HCT116 (cell line): ENCODE results near the gene FAM131C. TPM values are rescaled to one million over a fixed set of nuclear protein-coding genes. Genes with fewer than 3 reads are reported as not detected.
A peak's percentile ranks its signal among the peaks of the same experiment; 100 is the strongest.

Source experiments
- ATAC-seq: fragments of 200-7000 bp; cut with Tn5 transposase; 2 replicates; pipeline ENCODE4 v1.9.1; 2020; ENCODE audit warnings: mild to moderate bottlenecking, moderate library complexity
- BruUV-seq: library from RNA; stranded (reverse); fragments of 400-500 nt; replicated peaks from 2 replicates; lab custom pipeline; 2021; lab: Mats Ljungman, UMichigan
- CTCF ChIA-PET: fragments of 300-600 bp; sonication (Branson Sonifier 250); formaldehyde crosslinking; loops from one replicate; lab custom pipeline; 2021; ENCODE audit warnings: antibody characterized with exemption; lab: Charles Lee
- POLR2A ChIA-PET: fragments of 300-600, 350-600 bp; sonication (Branson Sonifier 250); formaldehyde crosslinking; loops from one replicate; lab custom pipeline; 2021; ENCODE audit warnings: antibody characterized with exemption; lab: Charles Lee
- RAD21 ChIA-PET, 2 experiments: fragments of 300-600 bp; sonication (Branson Sonifier 250); formaldehyde crosslinking; loops; one replicate each; lab custom pipeline; 2023; ENCODE audit warnings: low total read pairs in 2 of 2; ENCODE audit not compliant: uncharacterized antibody in 2 of 2, unreplicated experiment in 2 of 2, low non-redundant PET in 1 of 2; lab: Charles Lee
- DNase-seq: peaks from one replicate; pipeline ENCODE4 v3.0.0-alpha.2; 2010; ENCODE audit warnings: low read depth, low spot score
- H2AFZ ChIP-seq: fragments of 200-600 bp; shearing (Covaris generic), sonication (generic); 2 replicates; pipeline ENCODE4 v1.6.1; 2017; ENCODE audit warnings: low read depth, mixed run types, mixed read lengths, antibody characterized with exemption, low read length; ENCODE audit not compliant: poor library complexity, severe bottlenecking
- H3K27ac ChIP-seq: 2 replicates; pipeline ENCODE4 v1.5.1; 2012; ENCODE audit warnings: low read depth, low read length
- H3K27me3 ChIP-seq: fragments of 200-600 bp; sonication (generic); 2 replicates; pipeline ENCODE4 v1.6.1; 2016; ENCODE audit warnings: mixed run types, low read length, mixed read lengths; ENCODE audit not compliant: insufficient read depth
- H3K36me3 ChIP-seq, 2 experiments: fragments of 200-500 bp in 1 of 2; fragments of 200-600 bp in 1 of 2; sonication (Bioruptor generic) in 1 of 2; sonication (generic) in 1 of 2; 2 replicates each; pipeline versions ENCODE4 v1.5.1 to v1.6.1; 2014 to 2016; ENCODE audit warnings: low read length in 2 of 2, inconsistent platforms in 1 of 2, mixed read lengths in 1 of 2, mixed run types in 1 of 2; ENCODE audit not compliant: insufficient read depth in 2 of 2, control insufficient read depth in 1 of 2
- H3K4me1 ChIP-seq, 2 experiments: fragments of 200-600 bp in 1 of 2; sonication (generic) in 1 of 2; 2 replicates each; pipeline versions ENCODE4 v1.5.1 to v1.6.1; 2012 to 2017; ENCODE audit warnings: low read length in 2 of 2, inconsistent platforms in 1 of 2, mild to moderate bottlenecking in 1 of 2, mixed read lengths in 1 of 2, mixed run types in 1 of 2, moderate library complexity in 1 of 2; ENCODE audit not compliant: insufficient read depth in 2 of 2, control insufficient read depth in 1 of 2
- H3K4me2 ChIP-seq: fragments of 200-600 bp; sonication (generic); 2 replicates; pipeline ENCODE4 v1.6.1; 2017; ENCODE audit warnings: mixed run types, low read length, mixed read lengths
- H3K4me3 ChIP-seq, 2 experiments: fragments of 200-600 bp in 1 of 2; sonication (generic) in 1 of 2; replicated peaks in 1 of 2; 2 replicates each; pipeline ENCODE4 v1.5.1; 2011 to 2016; ENCODE audit warnings: low read length in 2 of 2, control low read depth in 1 of 2, low read depth in 1 of 2, mild to moderate bottlenecking in 1 of 2, mixed read lengths in 1 of 2, mixed run types in 1 of 2
- H3K79me2 ChIP-seq: fragments of 200-600 bp; sonication (generic); 2 replicates; pipeline ENCODE4 v1.6.1; 2017; ENCODE audit warnings: mild to moderate bottlenecking, mixed run types, low read length, moderate library complexity, mixed read lengths; ENCODE audit not compliant: insufficient read depth
- H3K9ac ChIP-seq: fragments of 200-600 bp; sonication (generic); 2 replicates; pipeline ENCODE4 v1.6.1; 2016; ENCODE audit warnings: low read length, mixed read lengths
- H3K9me2 ChIP-seq: fragments of 200-600 bp; sonication (generic), shearing (Covaris generic); 2 replicates; pipeline ENCODE4 v1.6.1; 2017; ENCODE audit warnings: mixed run types, mild to moderate bottlenecking, moderate library complexity; ENCODE audit not compliant: insufficient read depth
- H3K9me3 ChIP-seq, 2 experiments: fragments of 200-500 bp in 1 of 2; fragments of 200-600 bp in 1 of 2; sonication (Bioruptor generic) in 1 of 2; sonication (generic) in 1 of 2; 2 replicates each; pipeline ENCODE4 v1.6.1; 2014 to 2017; ENCODE audit warnings: low read length in 2 of 2, mixed read lengths in 2 of 2, inconsistent platforms in 1 of 2, low read depth in 1 of 2, mild to moderate bottlenecking in 1 of 2, mixed run types in 1 of 2, moderate library complexity in 1 of 2; ENCODE audit not compliant: control insufficient read depth in 1 of 2, insufficient read depth in 1 of 2
- H4K20me1 ChIP-seq: fragments of 200-600 bp; sonication (generic), shearing (Covaris generic); 2 replicates; pipeline ENCODE4 v1.6.1; 2017; ENCODE audit warnings: mixed run types, mild to moderate bottlenecking, moderate library complexity; ENCODE audit not compliant: insufficient read depth
- ATF3 ChIP-seq: IDR thresholded peaks from 2 replicates; pipeline ENCODE4 v1.6.1; 2012
- CBX3 ChIP-seq: IDR thresholded peaks from 2 replicates; pipeline ENCODE4 v1.6.1; 2012; ENCODE audit warnings: low read depth
- CEBPB ChIP-seq: IDR thresholded peaks from 2 replicates; pipeline ENCODE4 v1.6.1; 2012; ENCODE audit warnings: low read depth
- CTCF ChIP-seq, 3 experiments: fragments of 200-600 bp in 1 of 3; sonication (generic) in 1 of 3; IDR thresholded peaks in 2 of 3; conservative IDR thresholded peaks in 1 of 3; 2 replicates each; pipeline ENCODE4 v1.5.1; 2012 to 2017; ENCODE audit warnings: low read depth in 2 of 3, low read length in 2 of 3, antibody characterized with exemption in 1 of 3, borderline replicate concordance in 1 of 3, control low read depth in 1 of 3, mild to moderate bottlenecking in 1 of 3, mixed read lengths in 1 of 3, mixed run types in 1 of 3, moderate library complexity in 1 of 3; ENCODE audit not compliant: insufficient read depth in 1 of 3
- EGR1 ChIP-seq: IDR thresholded peaks from 2 replicates; pipeline ENCODE4 v1.6.1; 2012; ENCODE audit warnings: low read depth
- ELF1 ChIP-seq: IDR thresholded peaks from 2 replicates; pipeline ENCODE4 v1.6.1; 2012; ENCODE audit warnings: low read depth, borderline replicate concordance
- EZH2phosphoT487 ChIP-seq: fragments of 200-600 bp; IDR thresholded peaks from 2 replicates; pipeline ENCODE4 v1.6.1; 2018; ENCODE audit warnings: antibody characterized with exemption, borderline replicate concordance
- JUND ChIP-seq: IDR thresholded peaks from 2 replicates; pipeline ENCODE4 v1.6.1; 2012
- POLR2A ChIP-seq: IDR thresholded peaks from 2 replicates; pipeline ENCODE4 v1.7.0; 2011; ENCODE audit warnings: borderline replicate concordance; ENCODE audit not compliant: insufficient read depth, insufficient read length; ENCODE audit errors: extremely low read depth
- POLR2AphosphoS5 ChIP-seq: IDR thresholded peaks from 2 replicates; pipeline ENCODE4 v1.6.1; 2011; ENCODE audit warnings: mild to moderate bottlenecking, low read depth, low read length, moderate library complexity
- RAD21 ChIP-seq: IDR thresholded peaks from 2 replicates; pipeline ENCODE4 v1.6.1; 2012; ENCODE audit warnings: low read depth, mild to moderate bottlenecking
- SIN3A ChIP-seq: IDR thresholded peaks from 2 replicates; pipeline ENCODE4 v1.6.1; 2012; ENCODE audit warnings: low read depth
- SP1 ChIP-seq: IDR thresholded peaks from 2 replicates; pipeline ENCODE4 v1.6.1; 2012; ENCODE audit warnings: low read depth
- SRF ChIP-seq: IDR thresholded peaks from 2 replicates; pipeline ENCODE4 v1.6.1; 2012; ENCODE audit warnings: low read depth
- TCF7L2 ChIP-seq: IDR thresholded peaks from 2 replicates; pipeline ENCODE4 v1.7.0; 2011; ENCODE audit warnings: borderline replicate concordance, inconsistent platforms; ENCODE audit not compliant: insufficient read depth, insufficient read length; ENCODE audit errors: extremely low read depth
- YY1 ChIP-seq: IDR thresholded peaks from 2 replicates; pipeline ENCODE4 v1.6.1; 2011; ENCODE audit warnings: low read length, low read depth, moderate library complexity, mild to moderate bottlenecking; ENCODE audit not compliant: insufficient replicate concordance; ENCODE audit errors: extremely low read depth
- ZBTB33 ChIP-seq: IDR thresholded peaks from 2 replicates; pipeline ENCODE4 v1.6.1; 2011; ENCODE audit warnings: mild to moderate bottlenecking, low read length, moderate library complexity; ENCODE audit not compliant: insufficient replicate concordance; ENCODE audit errors: extremely low read depth
- ZFX ChIP-seq: fragments of 450-650 bp; IDR thresholded peaks from 2 replicates; pipeline ENCODE4 v1.6.1; 2017
- ZNF274 ChIP-seq: fragments of 200-500 bp; sonication (Bioruptor generic); IDR thresholded peaks from 2 replicates; pipeline ENCODE4 v1.6.1; 2014; ENCODE audit warnings: mild to moderate bottlenecking, low read depth, low read length, inconsistent platforms
- intact Hi-C: fragments of 100-400 bp; cut with micrococcal nuclease; formaldehyde crosslinking; loops from 2 replicates; pipeline ENCODE4 v1.10.0; 2022
- total RNA-seq: library from RNA; stranded (reverse); gene quantifications from one replicate; pipeline ENCODE4 v1.2.1, GENCODE V29; 2021; ENCODE audit not compliant: unreplicated experiment

The FAM131C gene
- total RNA-seq, 1 experiment from 2014 or later, result 11.6 TPM

- CTCF ChIA-PET, result interaction anchor here (0.6 to 1.7 kb wide), 4 partner anchors 12 to 49 kb away, joined by 3 to 5 read pairs (median 4); no protein-coding TSS in a partner anchor
Measured at GRCh38 chr1:16055613-16056520, 17.6 kb downstream of the FAM131C start.

More at GRCh38 chr1:16055613-16056520, 17.6 kb downstream of the FAM131C start:
- ATAC-seq (peak; percentile 95), DNase-seq (peak; percentile 87)
- Histone ChIP-seq H3K27me3 (no peaks in the 10 kb centered on the region), H3K4me2 (peak overlapping the region; percentile 40; the same call in 1 of the 2 replicates), H3K79me2 (no peaks in the 10 kb centered on the region), H3K9ac (no peak overlapping the region), H3K9me2 (no peaks in the 10 kb centered on the region), H3K9me3 (no peaks in the 10 kb centered on the region), H2AFZ (no peak overlapping the region), H3K36me3 (no peaks in the 10 kb centered on the region), H3K4me1 (peaks cover 4 to 9% of the 10 kb centered on the region in 2 experiments; a peak in 3 of 4 replicates), H4K20me1 (no peaks in the 10 kb centered on the region), H3K4me3 (no peak overlapping the region), H3K27ac (no peak overlapping the region)
- BruUV-seq, result no TSS peak
- intact Hi-C loops, result loop anchor here (1.0 kb wide), 1 partner anchor 47 kb away; no protein-coding TSS in a partner anchor
- POLR2A ChIA-PET, result no interaction called here
- RAD21 ChIA-PET, result interaction anchor here in 1 of 2 experiments (1.0 kb wide), 1 partner anchor 46 kb away, joined by 3 read pairs; no protein-coding TSS in a partner anchor
- TF ChIP-seq SRF (no peak), POLR2AphosphoS5 (peak; percentile 28; the same call in 1 of the 2 replicates), JUND (no peak), YY1 (no peak), EGR1 (no peak), CTCF (IDR thresholded peaks at IDR 0.05 in 2 of 3, conservative IDR thresholded peaks at IDR 0.05 in 1 of 3; ENCODE audit: borderline replicate concordance in 1 of 3, insufficient read depth in 1 of 3, low read depth in 2 of 3, low read length in 2 of 3) (peak; percentile 86 to 96 (median 88)), EZH2phosphoT487 (no peak), CEBPB (no peak), ATF3 (no peak), CBX3 (no peak), ZNF274 (no peak), SIN3A (no peak), ZFX (no peak), ELF1 (no peak), ZBTB33 (no peak), POLR2A (no peak), SP1 (no peak), RAD21 (peak; percentile 97), TCF7L2 (no peak)
